Stimulated activated CD4-positive, alpha-beta T cell treated with anti-CD3 and anti-CD28 coated beads, Interleukin-12 subunit alpha, Interleukin-12 subunit beta, amount 100 ng/mL, for 24 hours (primary cell): Measurements from ENCODE around the gene SERPINB13.
"Not testable (repeated sequence)": the region's sequence is repeated elsewhere in the genome, so short reads cannot be mapped to it uniquely, and the experiment has no call there.

Experiments used
- DNase-seq, 2 experiments: peaks; one replicate each; pipeline ENCODE4 v3.0.0-alpha.2; 2020; ENCODE audit warnings: low read depth in 2 of 2

Gene SERPINB13

DNA sequence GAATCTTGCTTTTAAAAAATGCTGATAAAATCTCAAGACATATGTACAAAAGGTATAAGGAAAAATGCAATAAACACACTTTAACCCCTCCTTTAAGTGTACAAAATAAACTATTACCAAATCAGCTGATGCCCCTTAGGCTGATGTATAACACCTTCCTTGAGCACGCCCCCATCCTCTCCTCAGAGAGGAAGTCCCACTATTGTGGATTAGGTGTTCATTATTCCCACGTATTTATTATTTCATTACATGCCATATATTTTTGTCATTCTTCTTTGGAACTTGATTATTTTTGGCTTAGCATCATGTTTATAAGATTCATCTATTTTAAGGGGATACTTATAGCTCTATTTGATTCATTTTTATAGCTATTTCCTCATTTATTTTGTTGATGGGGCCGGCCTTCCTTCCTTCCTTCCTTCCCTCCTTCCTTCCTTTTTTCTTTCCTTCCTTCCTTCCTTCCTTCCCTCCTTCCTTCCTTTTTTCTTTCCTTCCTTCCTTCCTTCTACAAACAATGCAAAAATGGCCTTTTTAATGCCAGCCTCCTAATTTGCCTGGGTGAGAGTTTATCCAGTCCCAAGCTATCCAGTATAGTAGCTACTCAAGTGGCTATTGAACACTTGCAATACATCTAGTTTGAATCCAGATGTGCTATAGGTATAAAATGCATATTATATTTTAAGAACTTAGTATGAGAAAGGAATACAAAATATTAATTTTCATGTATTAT lies 4.0 kb downstream of the SERPINB13 start:
- no peak for DNase-seq

DNA sequence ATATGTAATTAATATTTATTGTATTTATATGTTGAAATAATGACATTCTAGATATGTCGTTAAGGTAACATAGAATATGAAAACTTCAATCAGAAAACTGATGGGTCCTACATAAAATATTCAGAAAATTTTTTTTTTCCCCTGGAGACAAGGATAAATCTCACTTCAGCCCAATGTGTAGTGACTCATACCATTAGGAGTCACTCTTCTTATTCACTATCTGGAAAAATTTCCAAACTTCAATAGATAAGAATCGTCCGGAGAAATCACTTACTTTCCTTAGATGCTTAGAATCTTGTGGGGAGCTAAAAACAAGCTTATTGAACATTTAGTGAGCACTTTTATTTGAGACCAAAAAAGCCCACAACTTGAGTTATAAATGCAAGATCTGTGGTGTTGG lies 4.6 kb downstream of the SERPINB13 start:
- no peak for DNase-seq

DNA sequence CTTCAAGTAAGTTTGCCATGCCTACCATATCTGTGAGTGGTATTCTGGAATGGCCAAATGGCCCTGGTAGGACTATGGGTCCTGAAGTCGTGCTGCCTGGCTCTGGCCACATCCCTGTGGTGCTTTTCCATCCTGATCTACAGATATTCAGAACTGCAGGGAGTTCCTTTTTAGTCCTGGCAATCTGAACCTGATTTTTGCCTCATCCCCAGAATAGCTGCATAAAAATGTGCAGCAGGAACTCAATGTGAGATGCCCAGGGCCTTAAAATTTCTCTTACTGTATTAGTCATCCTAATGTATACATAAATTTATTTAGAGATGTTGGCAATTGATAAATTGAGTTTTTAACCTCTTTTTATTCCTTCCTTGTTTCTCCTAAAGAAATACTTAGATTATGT lies 5.3 kb downstream of the SERPINB13 start:
- no peak for DNase-seq

DNA sequence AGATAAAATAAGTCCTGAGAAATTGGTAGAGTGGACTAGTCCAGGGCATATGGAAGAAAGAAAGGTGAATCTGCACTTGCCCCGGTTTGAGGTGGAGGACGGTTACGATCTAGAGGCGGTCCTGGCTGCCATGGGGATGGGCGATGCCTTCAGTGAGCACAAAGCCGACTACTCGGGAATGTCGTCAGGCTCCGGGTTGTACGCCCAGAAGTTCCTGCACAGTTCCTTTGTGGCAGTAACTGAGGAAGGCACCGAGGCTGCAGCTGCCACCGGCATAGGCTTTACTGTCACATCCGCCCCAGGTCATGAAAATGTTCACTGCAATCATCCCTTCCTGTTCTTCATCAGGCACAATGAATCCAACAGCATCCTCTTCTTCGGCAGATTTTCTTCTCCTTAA lies 9.8 kb downstream of the SERPINB13 start:
- DNase-seq, result no peak

DNA sequence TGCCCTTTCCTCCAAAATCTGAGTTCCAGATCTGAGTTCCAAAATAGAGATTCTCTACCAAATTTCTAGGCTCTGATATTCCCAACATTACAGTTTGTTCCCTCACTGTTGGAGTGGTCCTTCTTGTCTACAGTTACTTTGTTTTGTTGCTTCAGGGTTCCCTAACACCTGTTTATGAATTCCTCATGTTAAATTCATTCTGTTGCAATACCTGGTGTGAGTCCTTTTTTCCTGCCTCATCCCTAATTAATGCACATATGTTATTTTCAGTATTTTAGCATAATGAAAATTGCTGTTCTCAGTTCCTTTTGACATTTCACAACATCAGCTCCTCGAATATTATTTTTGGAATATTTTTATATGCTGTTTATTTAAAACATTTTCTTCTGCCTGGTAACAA lies 16.2 kb downstream of the SERPINB13 start:
- DNase-seq, result no peak

DNA sequence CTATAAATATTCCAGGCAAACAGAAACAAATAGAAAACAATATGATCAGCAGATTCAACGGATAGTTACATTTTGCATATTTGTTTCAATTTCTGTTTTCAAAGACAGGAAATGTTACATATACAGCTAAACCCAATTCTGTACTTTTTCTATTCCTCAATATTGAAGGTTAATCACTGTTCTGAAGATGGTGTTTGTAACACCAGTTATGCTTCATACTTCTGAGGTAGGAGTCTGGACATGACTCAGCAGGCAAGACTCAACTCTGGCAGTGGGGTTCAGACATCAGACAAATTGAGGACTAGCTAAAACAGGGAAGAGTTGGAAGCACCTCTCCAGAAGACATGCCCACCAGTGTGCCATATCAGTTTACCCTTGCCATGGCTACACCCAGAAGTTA lies 16.6 kb downstream of the SERPINB13 start:
- no peak for DNase-seq

DNA sequence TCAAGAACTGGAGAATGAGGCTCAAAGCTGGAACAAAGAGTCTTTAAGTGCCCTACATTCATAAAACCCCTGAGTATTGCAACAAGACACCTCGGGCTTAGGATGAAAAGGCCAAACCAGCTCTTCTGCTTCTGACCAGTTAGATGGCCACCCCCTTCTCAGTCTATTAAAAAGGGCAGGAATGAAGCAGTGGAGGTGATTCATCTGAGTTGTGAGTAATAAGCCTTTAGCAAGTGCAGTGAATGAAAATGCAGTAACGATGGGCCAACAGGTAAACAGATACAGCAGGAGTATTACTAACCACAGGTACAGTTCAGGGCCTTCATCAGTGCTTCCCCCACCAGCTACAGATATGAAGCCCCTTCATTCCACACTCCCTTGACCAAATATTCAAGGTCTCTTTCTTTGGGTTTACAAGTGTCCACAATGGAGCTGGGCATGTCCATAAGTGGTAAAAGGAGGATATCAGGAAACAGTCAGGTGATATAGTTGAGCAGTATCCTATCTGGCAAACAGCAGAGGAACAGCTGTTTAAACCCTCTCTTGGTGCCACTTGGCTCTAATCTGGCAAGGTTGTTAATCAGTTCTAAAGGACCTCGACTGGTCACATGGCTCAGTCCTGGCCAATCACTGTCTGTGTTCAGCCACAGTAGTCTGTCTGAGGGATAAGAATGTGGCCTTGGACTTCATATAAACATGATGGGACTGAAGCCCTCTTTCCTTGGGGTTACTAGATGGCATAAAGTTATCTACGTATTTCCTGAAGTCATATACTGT lies 17.8 kb downstream of the SERPINB13 start:
- DNase-seq, result no peak

DNA sequence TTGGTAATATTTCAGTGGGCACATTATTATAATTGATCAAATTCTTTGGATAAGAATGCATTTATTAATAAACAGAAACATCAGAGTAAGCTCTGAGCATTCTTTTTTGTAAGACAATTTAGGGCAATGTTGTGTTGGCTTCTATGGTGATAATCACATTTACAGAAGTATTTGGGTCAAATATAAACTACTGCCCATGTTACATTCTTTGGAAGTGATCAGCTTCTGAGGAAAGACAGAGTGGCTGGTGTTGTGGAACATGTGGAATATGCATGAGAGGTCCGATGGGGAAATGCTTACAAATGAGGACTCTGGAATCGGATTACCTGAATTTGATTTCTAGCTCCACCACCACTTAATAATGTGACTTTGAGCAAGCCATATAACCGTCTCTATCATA lies 19.4 kb downstream of the SERPINB13 start:
- no peak for DNase-seq

DNA sequence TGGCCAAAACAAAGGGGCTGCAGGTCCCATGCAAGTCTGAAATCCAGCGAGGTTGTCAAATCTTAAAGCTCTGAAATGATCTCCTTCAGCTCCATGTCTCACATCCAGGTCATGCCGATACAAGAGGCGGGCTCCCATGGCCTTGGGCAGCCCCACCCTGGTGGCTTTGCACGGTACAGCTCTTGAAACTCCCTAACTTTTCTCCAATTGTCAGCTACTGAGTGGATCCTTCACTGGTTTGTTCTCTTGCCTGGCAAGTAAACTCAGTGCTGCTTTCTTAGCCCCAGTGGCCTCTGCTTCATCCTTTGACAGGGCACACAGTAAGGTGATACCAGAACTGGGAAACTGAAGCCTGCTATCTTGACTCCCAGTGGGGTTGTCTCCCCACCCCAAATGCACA lies 26.3 kb downstream of the SERPINB13 start:
- no peak for DNase-seq

DNA sequence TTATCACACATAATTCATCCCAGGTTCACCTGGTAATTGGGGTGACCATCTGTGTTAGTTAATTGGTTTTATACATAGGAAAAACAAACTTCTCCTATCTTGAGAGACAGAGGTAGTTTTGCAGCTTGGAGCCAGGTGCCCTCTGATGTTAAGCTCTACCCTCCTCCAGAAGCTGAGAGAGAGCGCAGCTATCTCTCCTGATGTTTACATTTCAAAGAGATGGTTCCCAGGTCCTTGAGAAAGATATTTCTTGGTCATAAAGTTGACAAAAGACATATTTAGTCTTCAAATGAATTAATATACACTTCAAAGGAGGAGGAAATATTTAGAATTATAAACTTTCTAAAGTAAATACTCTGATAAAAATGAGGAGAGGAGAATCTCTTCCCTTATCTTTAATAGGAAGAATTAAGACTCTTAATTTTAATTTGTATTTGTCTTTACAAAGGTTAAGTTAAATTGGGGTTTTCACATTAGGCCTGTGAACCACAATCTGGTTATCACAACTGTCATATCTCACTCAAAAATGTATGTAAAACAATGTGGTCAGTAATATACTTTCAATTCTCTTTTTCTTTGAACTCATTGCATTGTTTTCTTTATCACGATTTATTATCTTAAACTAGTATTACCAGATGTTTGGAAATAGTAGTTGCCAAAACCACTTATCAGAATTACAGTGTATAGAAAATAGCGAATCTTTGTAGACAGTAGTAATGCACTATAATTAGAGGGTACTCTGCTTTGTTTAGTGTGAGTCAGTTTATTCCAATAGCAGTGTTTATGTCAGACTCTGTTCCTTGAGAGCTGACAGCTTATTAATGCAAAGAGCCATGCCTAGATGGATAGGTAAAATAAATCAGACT lies 30.1 kb downstream of the SERPINB13 start:
- no peak for DNase-seq

DNA sequence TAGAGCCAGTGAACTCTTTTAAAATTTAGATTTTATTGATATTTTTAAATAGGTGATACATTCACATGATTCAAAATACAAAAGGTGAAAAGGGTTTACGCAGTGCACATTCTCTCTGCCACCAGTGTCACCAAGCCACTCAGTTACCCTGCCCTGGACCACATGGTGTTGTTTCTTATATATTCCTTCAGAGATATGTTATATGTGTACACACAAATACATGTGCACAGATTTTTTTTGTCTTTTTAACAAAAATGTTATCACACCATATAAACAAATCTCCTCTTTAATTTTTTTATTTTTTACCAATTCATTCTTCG lies 30.7 kb downstream of the SERPINB13 start:
- DNase-seq, result no peak

DNA sequence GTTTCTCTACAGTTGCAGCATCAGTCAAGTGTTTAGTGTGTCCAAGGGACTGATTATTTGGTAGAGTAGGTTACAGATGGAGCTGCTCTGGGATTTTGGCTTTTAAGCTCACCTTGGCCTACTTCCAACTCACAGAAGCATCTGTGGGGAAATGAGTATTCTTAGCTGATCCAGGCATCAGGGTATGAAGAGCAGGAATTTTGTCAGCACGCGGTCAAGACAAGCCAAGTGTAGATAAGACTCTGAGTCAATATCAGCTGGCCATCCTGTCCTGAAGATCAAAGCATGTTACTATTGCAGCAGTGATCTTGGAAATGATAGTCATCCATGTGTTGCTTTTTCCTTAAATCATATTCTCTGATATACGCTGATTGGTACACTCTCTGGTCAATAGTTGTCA lies 32.5 kb downstream of the SERPINB13 start:
- DNase-seq, result no peak

DNA sequence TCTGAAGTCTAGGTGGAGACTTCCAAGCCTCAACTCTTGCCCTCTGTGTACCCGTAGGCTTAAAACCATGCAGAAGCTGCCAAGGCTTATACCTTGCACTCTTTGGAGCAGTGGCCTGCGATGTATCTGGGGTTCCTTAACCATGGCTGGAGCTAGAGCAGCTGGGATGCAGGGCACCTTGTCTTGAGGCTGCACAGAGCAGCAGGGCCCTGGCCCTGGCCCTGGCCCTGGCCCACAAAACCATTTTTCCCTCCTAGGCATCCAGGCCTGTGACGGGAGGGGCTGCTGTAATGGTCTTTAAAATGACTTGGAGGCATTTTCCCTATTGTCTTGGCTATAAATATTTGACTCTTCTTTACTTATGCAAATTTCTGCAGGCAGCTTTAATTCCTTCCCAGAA lies 37.7 kb downstream of the SERPINB13 start:
- DNase-seq, result no peak

DNA sequence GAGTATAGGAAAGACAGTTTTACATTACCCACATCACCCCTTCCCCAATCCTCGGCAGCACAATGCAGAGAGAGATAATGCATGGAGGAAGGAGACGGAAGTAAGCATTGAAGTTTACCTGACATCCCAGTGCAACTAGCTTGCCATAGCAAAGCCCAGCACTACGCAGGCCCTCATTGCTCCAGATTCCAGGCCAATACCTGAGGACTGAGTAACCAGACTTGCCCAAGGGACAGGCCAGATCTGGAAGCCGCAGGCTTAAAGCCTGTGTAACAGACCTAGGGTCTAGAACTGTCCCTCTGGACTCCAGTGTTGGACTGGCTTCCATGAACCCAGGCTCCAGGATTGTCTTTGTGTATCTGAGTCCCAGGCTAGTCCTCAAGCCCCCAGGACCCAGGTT lies 39.3 kb downstream of the SERPINB13 start:
- DNase-seq, result no peak

DNA sequence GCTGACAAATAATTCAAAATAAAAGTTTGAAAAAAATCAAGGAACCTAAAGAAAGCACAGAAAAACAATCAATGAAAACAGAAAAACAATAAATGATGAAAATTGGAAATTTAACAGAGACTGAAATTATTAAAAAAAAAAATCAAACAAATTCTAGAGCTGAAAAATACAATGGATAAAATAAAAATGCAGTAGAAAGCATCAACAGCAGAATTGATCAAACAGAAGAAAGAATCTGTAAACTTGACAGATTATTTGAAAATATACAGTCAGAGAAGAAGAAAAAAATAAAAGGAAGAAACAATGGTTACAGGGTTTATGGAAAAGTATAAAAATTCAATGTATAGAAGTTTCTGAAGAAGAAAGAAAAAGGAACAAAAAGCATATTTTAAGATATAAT lies 40.7 kb downstream of the SERPINB13 start:
- no peak for DNase-seq

DNA sequence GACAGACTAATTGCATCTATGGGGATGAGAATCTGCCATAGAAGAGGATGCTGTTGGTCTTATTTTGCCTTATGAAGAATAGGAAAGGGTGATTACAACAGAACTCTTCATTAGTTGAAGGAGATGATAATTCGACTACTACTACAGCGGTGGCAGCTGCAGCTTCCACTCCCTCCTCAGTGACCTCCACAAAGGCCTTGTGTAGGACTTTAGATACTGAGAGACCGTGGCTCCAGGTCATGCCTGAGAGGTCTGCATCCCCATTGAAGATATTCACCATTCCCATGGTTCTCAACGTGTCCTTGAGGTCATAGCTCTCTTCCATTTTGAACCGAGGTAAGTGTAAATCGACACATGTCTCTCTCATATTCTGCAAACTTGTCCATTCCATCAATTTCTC lies 50.6 kb downstream of the SERPINB13 start:
- DNase-seq, result no peak

DNA sequence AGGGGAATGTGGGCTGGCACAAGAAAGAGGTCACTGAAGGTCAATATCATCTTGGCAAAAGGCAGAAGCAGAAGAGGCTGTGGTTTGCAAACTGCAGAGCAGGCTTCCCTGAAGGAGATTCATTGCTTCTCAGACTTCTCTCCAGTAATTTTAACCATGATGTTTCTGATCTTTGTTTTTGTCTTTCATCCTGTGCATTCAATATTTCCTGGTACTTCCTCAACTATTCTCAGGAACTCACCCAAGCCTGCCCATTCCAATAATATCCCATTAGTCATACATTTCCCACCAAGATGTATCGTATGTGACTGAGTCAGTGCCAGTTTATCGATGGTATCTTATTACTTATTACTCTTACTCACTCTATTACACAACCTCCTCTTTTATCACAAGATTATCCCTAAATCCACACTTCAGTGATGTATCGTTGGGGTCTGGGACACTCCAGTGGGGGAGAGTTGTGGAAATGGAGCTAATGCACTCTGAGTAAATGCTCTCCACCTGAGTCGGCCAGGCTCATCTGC lies 54.1 kb downstream of the SERPINB13 start:
- not testable (repeated sequence) for DNase-seq

DNA sequence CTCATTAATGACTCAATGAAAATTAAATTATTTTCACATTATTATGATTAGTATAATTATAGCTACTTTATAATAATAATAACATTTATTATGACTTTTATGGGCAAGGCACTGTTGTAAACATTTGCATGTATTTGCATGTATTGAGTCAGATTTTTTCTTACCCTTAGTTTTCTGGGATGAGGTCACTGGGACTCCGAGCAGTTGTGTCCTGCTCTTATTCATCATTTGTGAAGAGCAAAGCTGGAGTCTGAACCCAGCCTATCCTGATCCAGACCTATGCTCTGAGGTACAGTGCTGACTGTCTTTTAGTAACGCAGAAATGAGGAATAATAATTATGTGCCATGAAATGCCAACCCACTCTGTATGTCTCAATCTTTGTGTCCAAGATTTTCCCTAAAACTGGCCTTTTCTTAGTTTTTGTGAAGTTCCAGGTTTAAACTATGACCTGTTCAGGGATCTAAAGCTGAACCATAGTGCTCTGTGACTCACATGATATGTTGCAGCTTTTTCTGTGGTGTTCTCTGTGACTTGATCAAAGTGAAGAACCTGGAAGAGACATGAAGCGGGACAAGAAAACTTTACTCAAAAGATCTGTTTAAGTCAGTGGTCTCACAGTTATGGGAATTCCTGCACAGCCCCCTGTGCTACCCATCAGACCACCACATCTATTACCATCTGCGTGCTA lies 55.7 kb downstream of the SERPINB13 start:
- DNase-seq, result not testable (repeated sequence)

DNA sequence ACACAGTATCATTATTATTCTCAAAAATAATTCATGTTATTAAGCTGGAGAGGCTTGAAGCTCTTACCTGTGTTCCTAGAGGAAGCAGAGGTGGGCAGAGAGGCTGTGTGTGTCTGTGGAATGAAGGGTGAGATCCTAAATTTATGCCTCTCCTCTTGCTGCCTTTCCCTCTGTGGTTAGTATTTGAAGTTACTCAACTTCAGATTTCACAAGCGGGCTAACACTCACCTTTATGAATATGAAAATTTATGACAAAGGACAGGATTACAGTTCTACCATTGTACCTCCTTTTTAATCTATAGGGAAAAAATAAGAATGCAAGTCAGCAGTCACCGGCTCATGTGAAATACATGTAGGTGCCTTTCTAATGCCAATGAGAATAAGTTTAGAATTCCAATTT lies 57.0 kb downstream of the SERPINB13 start, which contains the start of gene SERPINB4:
Gene SERPINB4 (minus strand): TSS at position 115 of the 400 bp plus-strand sequence. CDS start 679 bp downstream, outside the sequence.
- not testable (repeated sequence) for DNase-seq

DNA sequence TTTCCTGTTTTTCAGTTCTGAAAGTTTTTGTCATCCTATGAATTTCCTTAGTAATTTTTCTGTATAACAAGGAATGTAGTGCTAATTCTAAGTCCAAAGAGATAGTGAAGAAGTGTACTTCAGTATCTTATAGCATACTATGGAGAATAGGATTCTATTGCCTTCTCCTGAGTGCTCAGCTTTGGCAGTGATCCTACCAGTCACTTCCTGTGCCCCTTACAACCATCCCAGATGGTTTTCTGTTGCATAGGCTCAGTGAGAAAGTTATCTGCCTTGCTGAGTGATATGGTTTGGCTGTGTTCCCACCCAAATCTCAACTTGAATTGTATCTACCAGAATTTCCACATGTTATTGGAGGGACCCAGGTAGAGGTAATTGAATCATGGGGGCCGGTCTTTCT lies 57.6 kb downstream of the SERPINB13 start:
- DNase-seq, result not testable (repeated sequence)

DNA sequence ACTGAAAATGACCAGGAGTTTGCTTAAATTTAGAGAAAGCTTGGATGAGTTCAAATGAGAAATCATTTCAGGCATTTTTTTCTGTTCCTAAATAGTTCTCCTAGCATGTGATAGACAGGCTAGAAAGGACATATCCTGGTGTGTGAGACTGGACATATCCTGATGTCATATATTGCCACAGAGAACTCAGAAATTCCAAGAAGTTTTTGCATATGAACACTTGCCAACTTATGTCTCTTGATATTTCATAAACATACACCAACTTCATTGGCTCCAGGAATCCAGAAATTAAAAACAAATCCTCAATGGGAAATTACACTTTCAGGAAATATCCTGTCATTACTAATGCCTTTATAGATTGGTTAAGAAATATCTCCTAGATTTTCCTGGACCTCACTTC lies 59.8 kb downstream of the SERPINB13 start:
- no peak for DNase-seq

DNA sequence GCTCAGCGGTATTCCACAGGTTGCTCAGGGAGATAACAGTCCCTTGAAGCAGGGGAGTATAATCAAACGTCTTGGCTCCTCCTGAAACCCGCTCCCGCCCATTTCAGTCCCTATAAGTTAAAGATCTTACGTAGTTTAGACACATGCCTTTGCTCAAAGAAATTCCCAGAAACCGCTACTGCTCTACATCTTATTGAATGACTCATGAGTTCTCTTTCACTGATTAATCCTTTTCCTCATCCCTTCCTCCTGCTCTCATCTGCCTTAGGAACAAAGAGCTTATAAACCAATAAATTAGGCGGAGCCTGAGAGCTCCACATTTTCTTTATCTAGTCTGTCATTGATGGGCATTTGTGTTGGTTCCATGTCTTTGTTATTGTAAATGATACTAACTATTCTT lies 61.1 kb downstream of the SERPINB13 start:
- no peak for DNase-seq
